Kidney (tissue), 14 donors: ENCODE data around the gene TCL1A. TPM values are rescaled to one million over a fixed set of nuclear protein-coding genes. Genes with fewer than 3 reads are reported as not detected.

ENCODE experiments used
- DNase-seq, 5 donors: peaks; one replicate each; pipeline ENCODE4 v3.0.0-alpha.2; 2013 to 2020
- FAIRE-seq: peaks from 2 replicates; lab custom pipeline; 2012; peaks lifted over from hg19 to GRCh38; lab: Jason Lieb, UNC
- H3K27ac ChIP-seq, 2 donors: one replicate each; pipeline ENCODE4 v1.7.0; 2013; ENCODE audit warnings: low read depth in 2 of 2, low read length in 2 of 2, inconsistent platforms in 1 of 2
- H3K27me3 ChIP-seq: one replicate; pipeline ENCODE4 v1.7.1; 2013; ENCODE audit warnings: low read length, inconsistent platforms; ENCODE audit not compliant: control insufficient read depth, insufficient read depth
- H3K36me3 ChIP-seq, 3 donors: one replicate each; pipeline versions ENCODE4 v1.7.0 to v1.7.1; 2013; ENCODE audit warnings: low read length in 3 of 3, control low read depth in 1 of 3, inconsistent platforms in 1 of 3; ENCODE audit not compliant: insufficient read depth in 3 of 3, control insufficient read depth in 2 of 3
- H3K4me1 ChIP-seq, 3 donors: one replicate each; pipeline versions ENCODE4 v1.7.0 to v1.7.1; 2013; ENCODE audit warnings: low read length in 3 of 3, inconsistent platforms in 1 of 3, low read depth in 1 of 3; ENCODE audit not compliant: control insufficient read depth in 2 of 3, insufficient read depth in 2 of 3
- H3K4me3 ChIP-seq, 3 donors: one replicate each; pipeline versions ENCODE4 v1.7.0 to v1.8.1; 2013; ENCODE audit warnings: low read length in 3 of 3, control low read depth in 1 of 3, inconsistent platforms in 1 of 3
- H3K9ac ChIP-seq, 3 donors: one replicate each; pipeline versions ENCODE4 v1.7.0 to v1.7.1; 2013; ENCODE audit warnings: low read length in 3 of 3, control low read depth in 1 of 3, inconsistent platforms in 1 of 3
- H3K9me3 ChIP-seq, 3 donors: one replicate each; pipeline versions ENCODE4 v1.7.0 to v1.7.1; 2013; ENCODE audit warnings: low read length in 3 of 3, control low read depth in 1 of 3, inconsistent platforms in 1 of 3; ENCODE audit not compliant: control insufficient read depth in 2 of 3, insufficient read depth in 1 of 3
- CTCF ChIP-seq: IDR thresholded peaks from 3 replicates; pipeline ENCODE4 v1.5.1; 2012; ENCODE audit warnings: mild to moderate bottlenecking, moderate library complexity, borderline replicate concordance; ENCODE audit not compliant: insufficient read depth; ENCODE audit errors: extremely low read depth
- intact Hi-C: fragments of 100-400 bp; cut with DNase I; formaldehyde crosslinking; loops from one replicate; pipeline ENCODE4 v1.11.1; 2022
- polyA plus RNA-seq: library from polyadenylated mRNA; stranded (reverse); fragments of 350-450 nt; fragmentation: Illumina TruSeq; extraction: RNeasy Lipid Tissue Mini Kit (QIAGEN cat#74804); gene quantifications from one replicate; pipeline ENCODE4 v1.2.3, GENCODE V29; 2014; ENCODE audit warnings: low read depth, low replicate concordance; ENCODE audit not compliant: insufficient read depth
- total RNA-seq: library from RNA; stranded (reverse); fragmentation: NEBNext Ultra II Directional; extraction: Animal tissue kit (Norgen Biotek cat#: 25700); gene quantifications from one replicate; pipeline ENCODE4 v1.2.1, GENCODE V29; 2021
- donor health status: control.
- donor health status: control.
- donor health status: control.
- donor health status: control.
- donor health status: control.
- donor health status: DM: yes; HTN: yes; CAD: no.
- donor health status: Normal renal cell carcinoma (clear cell type).

Gene TCL1A
- total and polyA plus RNA-seq, 2 donors from 2014 or later = 1.4 TPM; not detected in 1

DNA sequence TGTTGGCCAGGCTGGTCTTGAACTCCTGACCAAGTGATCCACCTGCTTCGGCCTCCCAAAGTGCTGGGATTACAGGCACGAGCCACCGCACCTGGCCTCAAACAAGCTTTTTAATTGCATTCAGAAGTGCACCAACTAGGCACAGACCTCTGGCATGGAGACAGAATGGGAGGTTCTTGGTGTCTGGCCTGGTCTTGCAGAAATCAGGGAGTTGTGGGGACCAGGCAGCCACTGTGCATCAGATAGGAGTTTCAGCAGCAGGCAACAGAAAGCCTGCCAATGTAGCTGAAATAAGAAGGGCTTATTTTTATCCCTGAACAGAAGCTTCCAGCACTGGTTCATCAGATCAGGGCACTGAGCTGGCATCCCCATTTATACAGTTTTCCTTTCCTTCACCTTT is 49.9 kb downstream of the TCL1A start:
- Histone ChIP-seq H3K27me3 (no peaks in the 10 kb centered on the region), H3K27ac (no peak overlapping the region), H3K4me3 (no peak overlapping the region), H3K9ac (no peak overlapping the region), H3K9me3 (no peaks in the 10 kb centered on the region), H3K36me3 (no peaks in the 10 kb centered on the region), H3K4me1 (peaks cover 5 to 42% (median 36%) of the 10 kb centered on the region in 3 donors)
- FAIRE-seq (no peak), DNase-seq (no peak)
- intact Hi-C loops = no loop called here
- TF ChIP-seq CTCF = no peak

GRCh38 chr14:95663226-95663797 is 50.6 kb downstream of the TCL1A start:
- Histone ChIP-seq H3K4me3 (peak overlapping the region in 1 of 3 donors; percentile 21), H3K9ac (no peak overlapping the region), H3K27me3 (no peaks in the 10 kb centered on the region), H3K9me3 (no peaks in the 10 kb centered on the region), H3K4me1 (peaks cover 5 to 42% (median 36%) of the 10 kb centered on the region in 3 donors), H3K27ac (peak overlapping the region; percentile 54 to 76), H3K36me3 (no peaks in the 10 kb centered on the region)
- intact Hi-C loops = no loop called here
- FAIRE-seq = no peak
- no peak for TF ChIP-seq CTCF
- DNase-seq = no peak

- intact Hi-C loops = no loop called here
- peak overlapping the region; percentile 54 to 76 for H3K27ac ChIP-seq
- FAIRE-seq = no peak
- no peaks in the 10 kb centered on the region for H3K36me3 ChIP-seq
- H3K27me3 ChIP-seq = no peaks in the 10 kb centered on the region
- H3K4me3 ChIP-seq = peak overlapping the region in 1 of 3 donors; percentile 21
- H3K4me1 ChIP-seq = peaks cover 5 to 42% (median 36%) of the 10 kb centered on the region in 3 donors
- H3K9ac ChIP-seq = no peak overlapping the region
- TF ChIP-seq CTCF = no peak
- DNase-seq = no peak
- no peaks in the 10 kb centered on the region for H3K9me3 ChIP-seq
These were observed 51.3 kb downstream of the TCL1A start for GRCh38 chr14:95662376-95663186.
